Measurements from ENCODE around the gene CPNE1.

CPNE1 gene

GRCh38 chr20:35704514-35705261 lies 40.0 kb upstream of the CPNE1 start:
- peaks cover 27% of the 10 kb centered on the region for H3K4me1 ChIP-seq (ENCODE audit: control insufficient read depth, insufficient read depth, low read length, unreplicated experiment)
- H2AFZ ChIP-seq (ENCODE audit: low read length, unreplicated experiment) = no peak overlapping the region
- peaks cover 37% of the 10 kb centered on the region for H3K79me2 ChIP-seq (ENCODE audit: control insufficient read depth, insufficient read depth, low read length, unreplicated experiment)
- H3K27me3 ChIP-seq (ENCODE audit: insufficient read depth, low read length) = no peaks in the 10 kb centered on the region
- H3K4me3 ChIP-seq (ENCODE audit: low read depth, low read length) = no peak overlapping the region
- 0 out of 2 replicates have a peak overlapping the region, but pooled peaks have one; percentile 13 for H3K27ac ChIP-seq (ENCODE audit: low read depth, low read length)
- peaks cover 50% of the 10 kb centered on the region for H3K36me3 ChIP-seq (ENCODE audit: insufficient read depth, low read length)

DNA sequence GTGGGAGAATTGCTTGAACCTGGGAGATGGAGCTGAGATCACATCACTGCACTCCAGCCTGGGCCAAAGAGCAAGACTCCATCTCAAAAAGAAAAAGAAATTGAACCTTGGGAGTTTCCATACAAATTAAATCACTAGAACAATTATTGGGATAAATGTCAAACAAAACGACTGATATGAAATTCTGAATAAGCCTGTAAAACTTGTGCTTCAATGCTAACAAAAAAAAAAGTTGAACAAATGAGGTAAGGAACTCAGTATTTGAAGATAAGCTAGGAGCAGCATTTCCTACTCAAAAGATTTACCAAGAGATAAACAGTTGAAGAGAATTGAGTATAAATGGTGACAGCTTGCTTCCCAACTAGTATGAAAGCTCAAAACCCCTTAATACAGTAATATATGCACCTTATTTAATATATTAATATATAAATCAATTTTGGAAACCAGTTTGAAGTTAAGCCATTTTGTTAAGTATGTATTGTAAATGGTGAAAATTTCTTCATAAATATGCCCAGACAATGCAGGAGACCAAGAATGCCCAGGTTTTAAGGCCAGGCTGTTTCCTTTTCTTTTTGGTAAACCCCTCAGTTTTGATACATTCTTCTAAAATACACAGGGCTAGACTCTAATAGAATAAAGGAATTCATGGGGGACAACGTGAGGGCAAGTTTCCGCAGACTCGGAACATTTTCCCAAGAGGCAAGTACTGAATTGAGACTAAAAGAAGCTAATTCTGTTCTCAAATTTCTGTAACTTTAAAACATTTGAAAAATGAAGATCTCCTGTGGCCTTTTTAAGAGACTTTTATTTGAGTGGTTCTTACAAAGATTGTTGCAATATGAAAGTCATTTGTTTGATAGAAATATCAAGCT lies 38.4 kb upstream of the CPNE1 start:
- Histone ChIP-seq H2AFZ (ENCODE audit: low read length, unreplicated experiment) (no peak overlapping the region), H3K27me3 (ENCODE audit: insufficient read depth, low read length) (no peaks in the 10 kb centered on the region), H3K4me1 (ENCODE audit: control insufficient read depth, insufficient read depth, low read length, unreplicated experiment) (peaks cover 25% of the 10 kb centered on the region), H3K79me2 (ENCODE audit: control insufficient read depth, insufficient read depth, low read length, unreplicated experiment) (peaks cover 35% of the 10 kb centered on the region), H3K36me3 (ENCODE audit: insufficient read depth, low read length) (peaks cover 39% of the 10 kb centered on the region), H3K4me3 (ENCODE audit: low read depth, low read length) (no peak overlapping the region), H3K27ac (ENCODE audit: low read depth, low read length) (peak overlapping the region; percentile 49)

GRCh38 chr20:35702051-35702823 lies 37.5 kb upstream of the CPNE1 start:
- no peak overlapping the region for H3K4me3 ChIP-seq (ENCODE audit: low read depth, low read length)
- H3K79me2 ChIP-seq (ENCODE audit: control insufficient read depth, insufficient read depth, low read length, unreplicated experiment) = peaks cover 37% of the 10 kb centered on the region
- no peak overlapping the region for H2AFZ ChIP-seq (ENCODE audit: low read length, unreplicated experiment)
- H3K4me1 ChIP-seq (ENCODE audit: control insufficient read depth, insufficient read depth, low read length, unreplicated experiment) = peaks cover 33% of the 10 kb centered on the region
- no peaks in the 10 kb centered on the region for H3K27me3 ChIP-seq (ENCODE audit: insufficient read depth, low read length)
- H3K27ac ChIP-seq (ENCODE audit: low read depth, low read length) = peak overlapping the region; percentile 49
- peaks cover 33% of the 10 kb centered on the region for H3K36me3 ChIP-seq (ENCODE audit: insufficient read depth, low read length)

GRCh38 chr20:35700625-35701148 lies 36.0 kb upstream of the CPNE1 start:
- H3K4me1 ChIP-seq (ENCODE audit: control insufficient read depth, insufficient read depth, low read length, unreplicated experiment) = peaks cover 33% of the 10 kb centered on the region
- peaks cover 34% of the 10 kb centered on the region for H3K79me2 ChIP-seq (ENCODE audit: control insufficient read depth, insufficient read depth, low read length, unreplicated experiment)
- peaks cover 26% of the 10 kb centered on the region for H3K36me3 ChIP-seq (ENCODE audit: insufficient read depth, low read length)
- H3K27ac ChIP-seq (ENCODE audit: low read depth, low read length) = peak overlapping the region; percentile 84
- no peaks in the 10 kb centered on the region for H3K27me3 ChIP-seq (ENCODE audit: insufficient read depth, low read length)
- H3K4me3 ChIP-seq (ENCODE audit: low read depth, low read length) = peak overlapping the region; percentile 93
- no peak overlapping the region for H2AFZ ChIP-seq (ENCODE audit: low read length, unreplicated experiment)

- Histone ChIP-seq H3K4me1 (ENCODE audit: control insufficient read depth, insufficient read depth, low read length, unreplicated experiment) (peaks cover 33% of the 10 kb centered on the region), H3K27me3 (ENCODE audit: insufficient read depth, low read length) (no peaks in the 10 kb centered on the region), H3K4me3 (ENCODE audit: low read depth, low read length) (peak overlapping the region; percentile 93), H3K27ac (ENCODE audit: low read depth, low read length) (peak overlapping the region; percentile 84), H3K36me3 (ENCODE audit: insufficient read depth, low read length) (peaks cover 24% of the 10 kb centered on the region), H3K79me2 (ENCODE audit: control insufficient read depth, insufficient read depth, low read length, unreplicated experiment) (peaks cover 31% of the 10 kb centered on the region), H2AFZ (ENCODE audit: low read length, unreplicated experiment) (peak overlapping the region; percentile 66)
Observed at GRCh38 chr20:35699957-35700624, 35.4 kb upstream of the CPNE1 start.

DNA sequence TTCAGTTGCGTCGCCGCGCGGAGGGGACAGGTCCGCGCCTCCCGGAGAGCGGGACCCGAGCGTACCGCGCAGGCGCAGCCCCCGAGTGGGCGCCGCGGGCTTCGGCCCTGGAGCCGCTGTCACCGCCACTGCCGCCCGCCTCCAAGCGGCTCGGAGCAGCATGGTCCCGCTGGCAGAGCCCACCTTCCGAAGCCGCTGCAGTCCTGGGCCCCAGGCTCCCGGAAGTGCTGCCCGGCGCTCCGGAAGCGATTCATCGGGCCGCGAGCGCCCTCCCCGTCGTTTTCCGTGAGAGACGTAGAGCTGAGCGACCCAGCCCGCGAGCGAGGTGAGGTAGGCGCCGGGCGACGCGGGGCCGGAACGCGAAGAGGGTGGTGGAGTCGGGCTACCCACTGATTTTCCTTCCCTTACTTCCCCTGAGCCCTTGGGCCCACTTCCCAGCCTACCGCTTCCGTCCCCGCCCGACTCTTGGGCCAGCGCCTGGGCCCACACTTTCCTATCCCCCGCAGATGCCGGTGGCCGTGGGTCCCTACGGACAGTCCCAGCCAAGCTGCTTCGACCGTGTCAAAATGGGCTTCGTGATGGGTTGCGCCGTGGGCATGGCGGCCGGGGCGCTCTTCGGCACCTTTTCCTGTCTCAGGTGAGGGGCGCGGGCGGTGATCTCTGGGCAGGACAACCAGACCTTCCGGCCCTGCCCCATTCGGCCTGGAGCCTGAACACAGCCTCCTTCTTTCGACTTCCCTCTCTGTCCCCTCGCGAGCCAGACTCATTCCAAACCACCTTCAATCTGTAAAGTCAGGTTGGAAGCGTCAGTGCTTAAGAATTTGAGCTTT lies 34.6 kb upstream of the CPNE1 start, which contains the start of the genes NFS1 and ROMO1:
Gene NFS1 (minus strand): TSS at position 226 of the 830 bp plus-strand sequence. CDS start 64 bp downstream, at position 162.
Gene ROMO1 (plus strand): TSS at position 279 of the 830 bp plus-strand sequence. CDS start 228 bp downstream, at position 507.
- H3K27ac ChIP-seq (ENCODE audit: low read depth, low read length) = peak within 1 kb of the TSS; percentile 84
- peaks cover 19% of the 10 kb centered on the region for H3K36me3 ChIP-seq (ENCODE audit: insufficient read depth, low read length)
- H3K79me2 ChIP-seq (ENCODE audit: control insufficient read depth, insufficient read depth, low read length, unreplicated experiment) = peaks cover 31% of the 10 kb centered on the region
- peak within 1 kb of the TSS; percentile 85 for H2AFZ ChIP-seq (ENCODE audit: low read length, unreplicated experiment)
- no peaks in the 10 kb centered on the region for H3K27me3 ChIP-seq (ENCODE audit: insufficient read depth, low read length)
- H3K4me3 ChIP-seq (ENCODE audit: low read depth, low read length) = peak within 1 kb of the TSS; percentile 93
- H3K4me1 ChIP-seq (ENCODE audit: control insufficient read depth, insufficient read depth, low read length, unreplicated experiment) = peaks cover 28% of the 10 kb centered on the region

- H3K4me1 ChIP-seq (ENCODE audit: control insufficient read depth, insufficient read depth, low read length, unreplicated experiment) = peaks cover 28% of the 10 kb centered on the region
- H2AFZ ChIP-seq (ENCODE audit: low read length, unreplicated experiment) = peak overlapping the region; percentile 85
- no peaks in the 10 kb centered on the region for H3K27me3 ChIP-seq (ENCODE audit: insufficient read depth, low read length)
- peak overlapping the region; percentile 93 for H3K4me3 ChIP-seq (ENCODE audit: low read depth, low read length)
- peak overlapping the region; percentile 84; the same call in 1 of the 2 replicates for H3K27ac ChIP-seq (ENCODE audit: low read depth, low read length)
- H3K79me2 ChIP-seq (ENCODE audit: control insufficient read depth, insufficient read depth, low read length, unreplicated experiment) = peaks cover 31% of the 10 kb centered on the region
- H3K36me3 ChIP-seq (ENCODE audit: insufficient read depth, low read length) = peaks cover 10% of the 10 kb centered on the region
Observed at GRCh38 chr20:35698298-35699126, 33.8 kb upstream of the CPNE1 start.

GRCh38 chr20:35697696-35698297 lies 33.1 kb upstream of the CPNE1 start:
- H3K36me3 ChIP-seq (ENCODE audit: insufficient read depth, low read length) = peaks cover 5% of the 10 kb centered on the region; the same call in 1 of the 2 replicates
- H3K27me3 ChIP-seq (ENCODE audit: insufficient read depth, low read length) = no peaks in the 10 kb centered on the region
- H3K4me1 ChIP-seq (ENCODE audit: control insufficient read depth, insufficient read depth, low read length, unreplicated experiment) = peaks cover 26% of the 10 kb centered on the region
- H3K79me2 ChIP-seq (ENCODE audit: control insufficient read depth, insufficient read depth, low read length, unreplicated experiment) = peaks cover 31% of the 10 kb centered on the region
- peak overlapping the region; percentile 85 for H2AFZ ChIP-seq (ENCODE audit: low read length, unreplicated experiment)
- no peak overlapping the region for H3K27ac ChIP-seq (ENCODE audit: low read depth, low read length)
- peak overlapping the region; percentile 93 for H3K4me3 ChIP-seq (ENCODE audit: low read depth, low read length)

All from ACC112 (cell line).